ENCODE measurements around the gene COL20A1. TPM values are rescaled to one million over a fixed set of nuclear protein-coding genes. Genes with fewer than 3 reads are reported as not detected.
"Not testable (repeated sequence)": the region's sequence is repeated elsewhere in the genome, so short reads cannot be mapped to it uniquely, and the experiment has no call there.

COL20A1 gene
- not detected for total RNA-seq
- long read RNA-seq, result 0 reads

GRCh38 chr20:63292904-63293303, at the start of gene COL20A1:
COL20A1 (plus strand) TSS chr20:63293186; CDS start chr20:63295108, 1,922 bp downstream.
- intact Hi-C loops (cut with DNase I, micrococcal nuclease), result no loop called here
- DNase-seq (no peak), ATAC-seq (no peak)

DNA sequence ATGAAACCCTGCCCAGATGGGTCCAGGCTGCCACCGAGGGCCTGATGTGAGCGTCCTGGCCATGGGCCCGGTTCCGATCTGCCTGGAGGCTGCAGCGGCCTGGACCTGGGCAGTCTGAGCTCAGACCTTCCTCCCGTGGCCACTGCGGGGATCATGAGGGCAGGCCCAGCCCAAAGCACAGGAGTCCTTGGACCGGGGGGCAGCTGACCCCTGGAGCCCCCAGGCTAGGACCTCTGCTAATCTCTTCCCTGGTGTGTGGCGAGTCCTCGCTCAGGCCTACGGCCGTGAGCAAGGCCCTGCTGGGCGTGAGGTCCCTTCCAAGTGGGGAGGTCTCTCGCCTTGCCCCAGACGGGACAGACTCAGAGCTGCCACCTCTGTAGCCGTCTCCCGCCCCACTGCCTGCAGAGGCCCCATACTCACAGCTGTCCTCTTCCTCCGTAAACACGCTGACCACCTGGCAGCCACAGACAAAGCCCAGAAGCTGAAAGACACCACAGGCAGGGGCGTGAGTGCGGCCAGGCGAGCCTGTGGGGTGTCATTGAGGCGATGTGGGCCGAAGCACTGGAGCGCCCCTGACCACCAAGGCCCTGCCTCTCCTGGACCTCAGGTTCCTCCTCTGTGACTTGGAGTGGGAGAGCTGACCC, 49.3 kb upstream of the COL20A1 start:
- ATAC-seq (no peak), DNase-seq (no peak)
- intact Hi-C loops (cut with DNase I, micrococcal nuclease), result no loop called here

DNA sequence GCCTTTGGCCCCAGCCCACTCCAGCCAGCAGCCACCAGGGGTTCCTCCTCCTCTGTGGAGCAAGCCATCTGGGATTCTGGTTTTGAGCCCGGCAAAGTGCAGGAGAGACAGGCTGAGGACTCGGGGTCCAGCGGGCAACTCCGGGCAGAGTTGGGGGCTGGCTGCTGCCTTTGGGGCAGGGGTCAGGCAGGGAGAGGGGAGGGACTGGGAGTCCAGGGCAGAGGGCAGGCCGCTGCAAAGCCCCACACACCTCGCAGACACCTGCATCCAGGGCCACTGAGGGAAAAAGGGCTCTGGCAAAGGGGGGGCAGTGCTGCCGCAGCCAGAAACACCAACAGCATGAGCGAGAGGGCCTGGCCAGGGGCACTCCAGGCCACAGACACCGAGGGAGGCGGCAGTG, 48.5 kb upstream of the COL20A1 start:
- DNase-seq, result no peak
- intact Hi-C loops (cut with DNase I, micrococcal nuclease), result no loop called here
- no peak for ATAC-seq

GRCh38 chr20:63246490-63247288, 46.3 kb upstream of the COL20A1 start:
- peak in 1 of 2 donors; percentile 29 for DNase-seq
- ATAC-seq, result peak; percentile 45
- intact Hi-C loops (cut with DNase I, micrococcal nuclease), result no loop called here

DNA sequence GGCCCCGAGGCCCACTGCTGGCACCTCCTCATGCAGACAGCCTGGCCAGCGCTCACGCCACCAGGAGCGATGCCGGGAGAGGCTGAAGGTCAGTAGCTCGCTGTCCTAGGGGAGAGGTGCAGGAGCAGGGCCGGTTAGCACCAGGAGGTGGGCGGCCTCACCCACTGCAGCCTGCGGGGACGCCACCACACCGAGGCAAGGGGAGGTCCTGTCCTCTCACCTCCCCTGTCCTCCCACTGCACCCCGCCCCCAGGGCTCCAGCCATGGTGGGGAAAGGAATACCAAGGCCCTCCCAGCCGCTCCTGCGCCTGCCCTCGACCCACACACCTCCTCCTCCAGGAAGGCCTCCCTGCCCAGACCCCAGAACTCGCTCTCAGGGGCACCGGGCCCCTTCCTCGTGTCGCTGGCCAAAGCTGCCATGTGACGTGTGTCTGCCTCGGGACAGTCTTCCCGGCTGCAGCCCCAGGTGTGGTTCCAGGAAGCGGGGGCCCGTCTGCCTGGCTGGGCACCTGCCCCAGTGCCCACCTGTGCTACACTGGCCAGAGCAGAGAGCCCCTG, 45.2 kb upstream of the COL20A1 start:
- intact Hi-C loops (cut with DNase I, micrococcal nuclease), result no loop called here
- DNase-seq (no peak), ATAC-seq (no peak)

- no peak for DNase-seq
- intact Hi-C loops (cut with DNase I, micrococcal nuclease), result no loop called here
- ATAC-seq, result no peak
Observed at GRCh38 chr20:63248835-63249591, 44.0 kb upstream of the COL20A1 start.

DNA sequence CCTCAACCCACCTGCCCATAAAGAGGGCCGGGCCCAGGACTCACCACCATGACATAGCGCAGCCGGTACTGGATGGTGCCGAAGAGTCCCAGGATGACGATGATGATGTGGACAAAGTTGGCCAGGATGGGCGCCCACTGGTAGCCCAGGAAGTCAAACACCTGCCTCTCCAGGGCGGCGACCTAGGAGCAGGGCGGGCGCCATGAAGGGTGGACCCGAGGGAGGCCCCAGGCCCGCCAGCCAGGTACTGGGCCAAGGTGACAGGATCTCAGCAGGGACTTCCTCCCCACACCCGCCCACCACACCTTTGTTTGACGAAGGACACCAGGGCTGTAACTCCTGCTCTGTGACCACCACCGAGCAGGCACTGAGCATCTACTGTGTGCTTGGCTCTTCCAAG, 43.1 kb upstream of the COL20A1 start:
- intact Hi-C loops (cut with DNase I, micrococcal nuclease), result no loop called here
- no peak for DNase-seq
- ATAC-seq, result no peak

DNA sequence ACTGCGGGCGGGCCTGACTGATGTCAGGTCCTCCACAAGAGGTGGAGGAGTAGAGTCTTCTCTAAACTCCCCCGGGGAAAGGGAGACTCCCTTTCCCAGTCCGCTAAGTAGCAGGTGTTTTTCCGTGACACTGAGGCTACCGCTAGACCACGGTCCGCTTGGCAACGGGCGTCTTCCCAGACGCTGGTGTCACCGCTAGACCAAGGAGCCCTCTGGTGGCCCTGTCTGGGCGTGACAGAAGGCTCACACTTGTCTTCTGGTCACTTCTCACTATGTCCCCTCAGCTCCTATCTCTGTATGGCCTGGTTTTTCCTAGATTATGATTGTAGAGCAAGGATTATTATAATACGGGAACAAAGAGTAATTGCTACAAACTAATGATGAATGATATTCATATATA, 41.6 kb upstream of the COL20A1 start:
- DNase-seq; ATAC-seq; intact Hi-C loops (cut with DNase I, micrococcal nuclease): not testable (repeated sequence)

DNA sequence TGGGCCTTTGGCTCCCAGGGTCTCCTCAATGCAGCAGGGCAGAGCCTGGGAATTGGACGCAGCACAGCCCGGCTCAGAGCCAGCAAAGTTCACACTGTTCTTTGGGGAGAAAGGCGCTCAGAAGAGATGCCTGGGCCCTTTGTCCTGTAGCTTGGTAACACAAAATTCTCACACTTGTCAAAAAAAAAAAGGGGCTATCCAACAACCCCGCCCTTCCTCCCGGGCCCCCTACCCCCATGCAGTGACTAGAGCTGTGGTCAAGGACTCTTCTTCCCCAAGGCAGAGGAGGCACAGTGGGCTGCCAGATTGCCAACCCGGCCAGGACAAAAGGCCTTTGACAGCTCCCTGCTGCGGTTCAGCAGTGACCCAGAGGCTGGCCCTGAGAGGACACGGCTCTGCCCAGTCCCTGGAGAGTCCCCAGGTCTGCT, 40.7 kb upstream of the COL20A1 start:
- DNase-seq (no peak), ATAC-seq (no peak)
- intact Hi-C loops (cut with DNase I, micrococcal nuclease), result no loop called here

GRCh38 chr20:63253065-63253437, 39.9 kb upstream of the COL20A1 start:
- DNase-seq (no peak), ATAC-seq (no peak)
- intact Hi-C loops (cut with DNase I, micrococcal nuclease), result no loop called here

DNA sequence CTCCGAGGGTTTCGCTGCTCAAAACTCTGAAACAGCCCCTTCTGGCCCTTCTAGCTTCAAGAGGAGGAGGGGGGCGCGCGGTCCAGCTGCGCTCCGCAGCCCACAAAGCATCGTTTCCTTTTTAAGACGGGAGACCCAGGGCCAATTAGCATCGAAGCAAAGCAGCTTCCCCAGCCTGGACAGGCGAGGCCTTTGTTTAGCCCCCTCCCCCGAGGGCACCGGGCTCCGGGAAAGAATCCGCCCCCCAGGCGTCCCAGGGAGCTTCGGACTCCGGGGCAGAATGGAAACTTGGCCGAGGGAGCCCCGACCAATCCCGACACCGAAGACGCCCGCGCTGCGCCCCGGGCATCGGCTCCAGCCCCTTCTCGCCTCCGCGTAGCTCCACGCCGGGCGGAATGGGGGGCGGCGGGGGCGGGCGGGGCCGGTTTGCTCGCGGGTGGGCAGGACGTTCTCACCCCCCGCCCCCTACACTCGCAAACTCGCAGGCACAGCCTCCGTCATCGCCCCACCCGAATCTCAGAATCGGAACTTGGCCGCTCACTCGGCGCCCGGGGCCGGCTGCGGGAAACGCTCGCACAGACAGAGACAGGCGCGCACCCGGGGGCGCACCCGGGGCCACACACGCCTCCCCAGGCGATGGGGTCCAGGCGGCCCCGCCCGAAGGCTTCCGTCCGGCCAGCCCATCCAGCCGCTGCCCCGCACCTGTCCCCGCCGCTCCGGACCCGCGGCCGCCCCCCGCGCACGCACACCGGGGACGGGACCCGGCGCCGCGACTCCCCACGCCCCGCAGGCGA, 39.4 kb upstream of the COL20A1 start:
- intact Hi-C loops (cut with DNase I, micrococcal nuclease), result no loop called here
- ATAC-seq (no peak), DNase-seq (no peak)

DNA sequence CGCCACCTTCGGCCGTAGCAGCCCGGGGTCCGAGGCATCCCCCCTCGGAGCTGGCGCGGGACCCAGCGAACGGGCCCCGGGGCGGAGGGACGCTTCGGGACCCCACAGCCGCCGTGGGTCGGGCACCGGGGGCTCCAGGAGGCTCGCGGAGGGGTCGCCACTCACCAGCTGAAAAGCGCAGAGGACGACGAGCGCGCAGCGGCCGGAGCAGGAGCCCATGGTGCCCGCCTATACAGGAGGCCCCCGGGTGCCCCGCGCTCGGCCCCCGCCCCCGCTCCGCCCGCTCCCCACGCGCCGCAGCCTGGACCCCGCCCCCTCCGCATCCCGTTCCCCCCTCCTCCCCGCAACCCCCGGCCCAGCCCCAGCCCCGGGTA, 38.8 kb upstream of the COL20A1 start, which contains the start of gene NKAIN4:
TSS of gene NKAIN4 (minus strand) at position 232 of the 374 bp plus-strand sequence. CDS start at position 219, 13 bp downstream.
- intact Hi-C loops (cut with DNase I, micrococcal nuclease), result no loop called here
- no peak for ATAC-seq
- no peak for DNase-seq

DNA sequence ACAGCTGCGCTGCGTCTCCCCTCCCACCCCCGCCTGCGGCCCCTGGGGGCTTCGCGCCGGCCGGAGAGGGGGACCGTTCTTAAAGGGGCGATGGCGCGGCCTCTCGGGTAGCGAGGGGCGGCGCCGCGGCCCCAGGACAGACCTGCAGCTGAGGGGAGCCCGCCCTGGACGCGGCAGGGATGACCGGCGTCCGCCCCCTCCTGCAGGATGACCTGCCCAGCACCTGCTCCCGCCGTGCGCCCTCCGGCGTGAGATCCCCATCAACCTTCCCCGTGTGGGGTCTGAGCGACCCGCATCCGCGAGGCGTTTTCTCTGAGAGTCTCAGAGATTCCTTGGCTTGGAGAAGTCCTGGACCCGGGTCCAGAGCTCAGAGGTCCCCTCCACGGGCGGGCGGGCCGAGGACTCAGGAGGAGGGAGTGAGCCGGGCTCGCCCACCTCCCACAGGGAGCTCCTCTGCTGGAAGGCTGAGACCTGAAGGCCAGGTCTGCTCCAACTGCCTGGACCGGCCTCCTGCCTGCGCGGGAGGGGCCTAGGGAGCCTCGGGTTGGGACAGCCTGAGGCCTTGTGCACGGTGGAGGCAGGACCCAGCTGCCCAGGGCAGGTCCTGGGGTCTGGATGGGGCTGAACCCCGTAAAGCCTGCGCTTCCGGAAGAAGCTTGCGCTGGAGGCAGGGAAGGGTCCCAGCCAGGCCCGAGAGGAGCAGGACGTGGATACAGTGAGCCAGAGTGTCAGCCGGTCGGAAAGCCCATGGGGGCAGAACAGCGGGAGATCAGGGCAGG, 38.2 kb upstream of the COL20A1 start:
- ATAC-seq (no peak), DNase-seq (no peak)
- intact Hi-C loops (cut with DNase I, micrococcal nuclease), result no loop called here

DNA sequence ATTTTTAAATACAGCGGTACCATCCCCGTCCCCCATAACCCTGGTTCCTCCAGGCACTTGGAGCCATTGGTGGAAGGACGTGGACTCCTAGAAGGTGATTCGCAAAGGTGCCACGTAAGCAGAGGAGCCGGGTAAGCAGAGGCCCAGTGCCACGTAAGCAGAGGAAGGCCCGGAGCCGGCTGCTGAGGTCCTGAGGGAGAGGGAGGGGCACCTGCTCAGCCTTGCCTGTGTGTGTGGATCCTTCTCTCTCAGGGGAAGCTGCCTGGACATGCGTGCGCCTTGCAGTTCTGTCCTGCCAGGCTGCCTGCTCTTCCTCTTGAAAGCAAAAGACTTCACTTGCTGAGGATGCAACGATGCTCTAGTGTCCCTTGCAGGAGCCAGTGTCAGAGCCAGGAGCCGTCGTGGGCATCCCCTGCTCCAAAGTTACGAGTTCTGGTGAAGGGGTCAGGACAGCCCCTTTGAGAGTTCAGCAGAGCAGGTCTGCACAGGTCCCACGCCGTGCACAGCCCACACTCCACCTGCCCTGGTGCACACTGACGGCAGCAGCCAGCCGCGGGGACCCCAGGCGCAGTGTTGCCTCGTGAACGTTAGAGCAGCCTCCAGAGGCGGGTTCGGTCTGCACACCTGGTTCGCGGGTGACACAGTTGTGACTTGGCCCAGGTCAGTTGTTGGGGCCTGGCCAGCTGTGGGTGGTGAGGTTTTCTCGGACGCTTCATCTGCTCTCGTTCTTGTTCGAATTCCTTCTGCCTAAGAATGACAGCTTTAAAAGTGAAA, 36.9 kb upstream of the COL20A1 start:
- ATAC-seq (no peak), DNase-seq (no peak)
- intact Hi-C loops (cut with DNase I, micrococcal nuclease), result no loop called here

GRCh38 chr20:63256954-63257353, 36.0 kb upstream of the COL20A1 start:
- DNase-seq (no peak), ATAC-seq (no peak)
- intact Hi-C loops (cut with DNase I, micrococcal nuclease), result no loop called here

DNA sequence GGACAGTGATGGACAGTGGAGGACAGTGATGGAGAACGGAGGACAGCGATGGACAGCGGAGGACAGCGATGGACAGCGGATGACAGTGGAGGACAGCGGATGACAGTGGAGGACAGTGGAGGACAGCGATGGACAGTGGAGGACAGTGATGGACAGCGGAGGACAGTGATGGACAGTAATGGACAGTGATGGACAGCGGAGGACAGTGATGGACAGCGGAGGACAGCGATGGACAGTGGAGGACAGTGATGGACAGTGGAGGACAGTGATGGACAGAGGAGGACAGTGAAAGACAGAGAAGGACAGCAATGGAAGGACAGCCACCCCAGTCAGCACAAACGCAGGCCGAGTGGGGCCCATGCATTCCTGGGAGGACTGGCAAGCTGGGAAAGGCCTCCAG, 35.4 kb upstream of the COL20A1 start:
- intact Hi-C loops (cut with DNase I, micrococcal nuclease), result no loop called here
- no peak for DNase-seq
- no peak for ATAC-seq

GRCh38 chr20:63258781-63259180, 34.2 kb upstream of the COL20A1 start:
- DNase-seq (no peak), ATAC-seq (no peak)
- intact Hi-C loops (cut with DNase I, micrococcal nuclease), result no loop called here
